Gastrocnemius medialis (tissue), 4 donors: ENCODE results near the gene SEC22A.

Source experiments
- POLR2A ChIP-seq, 2 donors: fragments of 450-650 bp; IDR thresholded peaks; one replicate each; pipeline ENCODE4 v1.6.1; 2017; ENCODE audit warnings: antibody characterized with exemption in 2 of 2, mild to moderate bottlenecking in 2 of 2, moderate library complexity in 2 of 2
- TF ChIP-seq, protein P1 (sequence below), 5 experiments: fragments of 450-650 bp in 3 of 5; fragments of 200-600 bp in 2 of 5; sonication (generic) in 2 of 5; IDR thresholded peaks in 4 of 5; conservative IDR thresholded peaks in 1 of 5; 1 replicate in 4 of 5; 2 replicates in 1 of 5; pipeline ENCODE4 v1.5.1; 2016 to 2019; ENCODE audit warnings: antibody characterized with exemption in 5 of 5, mild to moderate bottlenecking in 3 of 5, moderate library complexity in 3 of 5

DNA sequence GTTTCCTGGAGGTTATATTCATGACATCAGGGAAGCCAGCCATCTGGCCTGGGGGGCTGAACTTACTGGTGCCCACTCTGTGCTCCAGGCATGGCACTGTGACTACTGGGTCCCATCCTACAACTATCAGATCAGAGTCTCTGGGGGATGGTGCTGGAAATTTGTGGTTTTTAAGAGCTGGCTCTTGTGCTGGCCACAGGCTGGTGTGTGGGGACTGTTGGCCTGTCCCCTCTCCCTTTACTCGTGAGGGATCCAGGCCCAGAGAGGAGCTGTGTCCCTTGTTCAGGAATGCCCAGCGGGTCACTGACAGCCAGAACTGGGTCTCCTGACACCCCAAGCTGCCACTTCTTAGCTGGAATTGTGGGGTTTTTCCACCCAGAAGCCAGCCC lies 44.5 kb upstream of the SEC22A start:
- TF ChIP-seq, protein P1, sequence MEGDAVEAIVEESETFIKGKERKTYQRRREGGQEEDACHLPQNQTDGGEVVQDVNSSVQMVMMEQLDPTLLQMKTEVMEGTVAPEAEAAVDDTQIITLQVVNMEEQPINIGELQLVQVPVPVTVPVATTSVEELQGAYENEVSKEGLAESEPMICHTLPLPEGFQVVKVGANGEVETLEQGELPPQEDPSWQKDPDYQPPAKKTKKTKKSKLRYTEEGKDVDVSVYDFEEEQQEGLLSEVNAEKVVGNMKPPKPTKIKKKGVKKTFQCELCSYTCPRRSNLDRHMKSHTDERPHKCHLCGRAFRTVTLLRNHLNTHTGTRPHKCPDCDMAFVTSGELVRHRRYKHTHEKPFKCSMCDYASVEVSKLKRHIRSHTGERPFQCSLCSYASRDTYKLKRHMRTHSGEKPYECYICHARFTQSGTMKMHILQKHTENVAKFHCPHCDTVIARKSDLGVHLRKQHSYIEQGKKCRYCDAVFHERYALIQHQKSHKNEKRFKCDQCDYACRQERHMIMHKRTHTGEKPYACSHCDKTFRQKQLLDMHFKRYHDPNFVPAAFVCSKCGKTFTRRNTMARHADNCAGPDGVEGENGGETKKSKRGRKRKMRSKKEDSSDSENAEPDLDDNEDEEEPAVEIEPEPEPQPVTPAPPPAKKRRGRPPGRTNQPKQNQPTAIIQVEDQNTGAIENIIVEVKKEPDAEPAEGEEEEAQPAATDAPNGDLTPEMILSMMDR (IDR thresholded peaks at IDR 0.05 in 4 of 5, conservative IDR thresholded peaks at IDR 0.05 in 1 of 5): no peak
- TF ChIP-seq POLR2A (IDR thresholded peaks at IDR 0.05): no peak
